ENCODE measurements around the gene IL3. TPM values are rescaled to one million over a fixed set of nuclear protein-coding genes. Genes with fewer than 3 reads are reported as not detected.

The IL3 gene
- total RNA-seq, 1 experiment from 2014 or later, result not detected

DNA sequence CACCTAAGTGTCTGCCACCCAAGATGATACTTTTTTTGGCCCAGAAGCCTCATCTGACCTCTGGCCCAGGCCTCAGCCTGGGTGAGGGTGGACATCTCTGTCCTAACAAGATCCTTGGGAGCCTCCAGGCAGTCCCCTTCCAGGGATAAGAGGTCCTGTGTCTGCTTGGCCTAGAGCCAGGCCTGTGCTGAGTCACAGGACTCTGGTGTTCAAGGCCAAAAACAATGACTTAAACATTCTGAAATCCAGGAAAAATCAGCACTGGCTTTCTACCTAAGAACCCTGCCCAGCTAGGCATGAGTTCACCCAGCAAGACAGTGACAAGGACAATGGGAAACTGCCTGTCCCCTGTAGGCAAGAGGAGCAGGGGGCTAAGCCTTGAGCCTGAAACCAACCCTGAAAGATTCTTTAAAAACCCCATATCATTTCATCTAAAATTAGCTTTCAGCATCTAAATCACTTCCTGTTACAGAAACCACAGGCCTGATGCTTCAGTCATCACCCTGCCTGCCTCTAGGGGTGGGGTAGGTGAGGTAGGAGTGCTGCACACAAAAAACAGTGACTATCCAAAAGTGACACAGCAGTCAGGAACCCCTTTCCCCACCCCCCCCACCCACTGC, 43.0 kb downstream of the IL3 start:
- no peak for TF ChIP-seq SMAD4 (CRISPR knock-in tag; IDR thresholded peaks at IDR 0.05)
- TF ChIP-seq, protein P1, sequence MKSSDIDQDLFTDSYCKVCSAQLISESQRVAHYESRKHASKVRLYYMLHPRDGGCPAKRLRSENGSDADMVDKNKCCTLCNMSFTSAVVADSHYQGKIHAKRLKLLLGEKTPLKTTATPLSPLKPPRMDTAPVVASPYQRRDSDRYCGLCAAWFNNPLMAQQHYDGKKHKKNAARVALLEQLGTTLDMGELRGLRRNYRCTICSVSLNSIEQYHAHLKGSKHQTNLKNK (CRISPR knock-in tag; IDR thresholded peaks at IDR 0.05), result no peak
- Mint-ChIP-seq H3K4me1 (no peaks in the 10 kb centered on the region), H3K27ac (no peak overlapping the region), H3K27me3 (ENCODE audit: low read depth) (no peaks in the 10 kb centered on the region; the same call in 1 of the 2 replicates), H3K9me3 (no peaks in the 10 kb centered on the region), H3K36me3 (no peaks in the 10 kb centered on the region), H3K4me3 (no peak overlapping the region)
- ATAC-seq (no peak), DNase-seq (ENCODE audit: low spot score) (no peak)
- POLR2A ChIA-PET, result no interaction called here
- CTCF ChIA-PET, result no interaction called here

GRCh38 chr5:132103969-132104391, 43.5 kb downstream of the IL3 start:
- H3K27ac Mint-ChIP-seq, result no peak overlapping the region
- H3K9me3 Mint-ChIP-seq, result no peaks in the 10 kb centered on the region
- no peaks in the 10 kb centered on the region; the same call in 1 of the 2 replicates for H3K27me3 Mint-ChIP-seq (ENCODE audit: low read depth)
- DNase-seq (ENCODE audit: low spot score) (no peak), ATAC-seq (no peak)
- H3K4me1 Mint-ChIP-seq, result no peaks in the 10 kb centered on the region
- POLR2A ChIA-PET, result no interaction called here
- CTCF ChIA-PET, result interaction anchor here (0.6 kb wide), 2 partner anchors 10 to 392 kb away, joined by 3 to 6 read pairs; no protein-coding TSS in a partner anchor
- H3K4me3 Mint-ChIP-seq, result no peak overlapping the region
- H3K36me3 Mint-ChIP-seq, result no peaks in the 10 kb centered on the region
- TF ChIP-seq, protein P2, sequence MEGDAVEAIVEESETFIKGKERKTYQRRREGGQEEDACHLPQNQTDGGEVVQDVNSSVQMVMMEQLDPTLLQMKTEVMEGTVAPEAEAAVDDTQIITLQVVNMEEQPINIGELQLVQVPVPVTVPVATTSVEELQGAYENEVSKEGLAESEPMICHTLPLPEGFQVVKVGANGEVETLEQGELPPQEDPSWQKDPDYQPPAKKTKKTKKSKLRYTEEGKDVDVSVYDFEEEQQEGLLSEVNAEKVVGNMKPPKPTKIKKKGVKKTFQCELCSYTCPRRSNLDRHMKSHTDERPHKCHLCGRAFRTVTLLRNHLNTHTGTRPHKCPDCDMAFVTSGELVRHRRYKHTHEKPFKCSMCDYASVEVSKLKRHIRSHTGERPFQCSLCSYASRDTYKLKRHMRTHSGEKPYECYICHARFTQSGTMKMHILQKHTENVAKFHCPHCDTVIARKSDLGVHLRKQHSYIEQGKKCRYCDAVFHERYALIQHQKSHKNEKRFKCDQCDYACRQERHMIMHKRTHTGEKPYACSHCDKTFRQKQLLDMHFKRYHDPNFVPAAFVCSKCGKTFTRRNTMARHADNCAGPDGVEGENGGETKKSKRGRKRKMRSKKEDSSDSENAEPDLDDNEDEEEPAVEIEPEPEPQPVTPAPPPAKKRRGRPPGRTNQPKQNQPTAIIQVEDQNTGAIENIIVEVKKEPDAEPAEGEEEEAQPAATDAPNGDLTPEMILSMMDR (IDR thresholded peaks at IDR 0.05), result no peak
- TF ChIP-seq RELA (CRISPR knock-in tag; IDR thresholded peaks at IDR 0.05; ENCODE audit: borderline replicate concordance) (no peak), JUN (CRISPR knock-in tag; IDR thresholded peaks at IDR 0.05) (no peak), ZNF138 (CRISPR knock-in tag; conservative IDR thresholded peaks at IDR 0.05) (no peak), GRHL2 (CRISPR knock-in tag; IDR thresholded peaks at IDR 0.05; ENCODE audit: insufficient replicate concordance, severe bottlenecking) (no peak), HMGXB4 (CRISPR knock-in tag; IDR thresholded peaks at IDR 0.05) (no peak), GTF2I (CRISPR knock-in tag; conservative IDR thresholded peaks at IDR 0.05) (no peak), ZNF317 (CRISPR knock-in tag; IDR thresholded peaks at IDR 0.05; ENCODE audit: borderline replicate concordance, low read depth) (no peak), AFF4 (CRISPR knock-in tag; IDR thresholded peaks at IDR 0.05; ENCODE audit: borderline replicate concordance) (no peak), CDX4 (CRISPR knock-in tag; IDR thresholded peaks at IDR 0.05; ENCODE audit: borderline replicate concordance) (no peak), NFE2L1 (CRISPR knock-in tag; IDR thresholded peaks at IDR 0.05) (no peak)
- TF ChIP-seq, protein P3, sequence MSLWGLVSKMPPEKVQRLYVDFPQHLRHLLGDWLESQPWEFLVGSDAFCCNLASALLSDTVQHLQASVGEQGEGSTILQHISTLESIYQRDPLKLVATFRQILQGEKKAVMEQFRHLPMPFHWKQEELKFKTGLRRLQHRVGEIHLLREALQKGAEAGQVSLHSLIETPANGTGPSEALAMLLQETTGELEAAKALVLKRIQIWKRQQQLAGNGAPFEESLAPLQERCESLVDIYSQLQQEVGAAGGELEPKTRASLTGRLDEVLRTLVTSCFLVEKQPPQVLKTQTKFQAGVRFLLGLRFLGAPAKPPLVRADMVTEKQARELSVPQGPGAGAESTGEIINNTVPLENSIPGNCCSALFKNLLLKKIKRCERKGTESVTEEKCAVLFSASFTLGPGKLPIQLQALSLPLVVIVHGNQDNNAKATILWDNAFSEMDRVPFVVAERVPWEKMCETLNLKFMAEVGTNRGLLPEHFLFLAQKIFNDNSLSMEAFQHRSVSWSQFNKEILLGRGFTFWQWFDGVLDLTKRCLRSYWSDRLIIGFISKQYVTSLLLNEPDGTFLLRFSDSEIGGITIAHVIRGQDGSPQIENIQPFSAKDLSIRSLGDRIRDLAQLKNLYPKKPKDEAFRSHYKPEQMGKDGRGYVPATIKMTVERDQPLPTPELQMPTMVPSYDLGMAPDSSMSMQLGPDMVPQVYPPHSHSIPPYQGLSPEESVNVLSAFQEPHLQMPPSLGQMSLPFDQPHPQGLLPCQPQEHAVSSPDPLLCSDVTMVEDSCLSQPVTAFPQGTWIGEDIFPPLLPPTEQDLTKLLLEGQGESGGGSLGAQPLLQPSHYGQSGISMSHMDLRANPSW (CRISPR knock-in tag; conservative IDR thresholded peaks at IDR 0.05; ENCODE audit: low read depth), result no peak
- TF ChIP-seq, protein P4, sequence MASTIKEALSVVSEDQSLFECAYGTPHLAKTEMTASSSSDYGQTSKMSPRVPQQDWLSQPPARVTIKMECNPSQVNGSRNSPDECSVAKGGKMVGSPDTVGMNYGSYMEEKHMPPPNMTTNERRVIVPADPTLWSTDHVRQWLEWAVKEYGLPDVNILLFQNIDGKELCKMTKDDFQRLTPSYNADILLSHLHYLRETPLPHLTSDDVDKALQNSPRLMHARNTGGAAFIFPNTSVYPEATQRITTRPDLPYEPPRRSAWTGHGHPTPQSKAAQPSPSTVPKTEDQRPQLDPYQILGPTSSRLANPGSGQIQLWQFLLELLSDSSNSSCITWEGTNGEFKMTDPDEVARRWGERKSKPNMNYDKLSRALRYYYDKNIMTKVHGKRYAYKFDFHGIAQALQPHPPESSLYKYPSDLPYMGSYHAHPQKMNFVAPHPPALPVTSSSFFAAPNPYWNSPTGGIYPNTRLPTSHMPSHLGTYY (CRISPR knock-in tag; IDR thresholded peaks at IDR 0.05), result no peak
- TF ChIP-seq, protein P5, sequence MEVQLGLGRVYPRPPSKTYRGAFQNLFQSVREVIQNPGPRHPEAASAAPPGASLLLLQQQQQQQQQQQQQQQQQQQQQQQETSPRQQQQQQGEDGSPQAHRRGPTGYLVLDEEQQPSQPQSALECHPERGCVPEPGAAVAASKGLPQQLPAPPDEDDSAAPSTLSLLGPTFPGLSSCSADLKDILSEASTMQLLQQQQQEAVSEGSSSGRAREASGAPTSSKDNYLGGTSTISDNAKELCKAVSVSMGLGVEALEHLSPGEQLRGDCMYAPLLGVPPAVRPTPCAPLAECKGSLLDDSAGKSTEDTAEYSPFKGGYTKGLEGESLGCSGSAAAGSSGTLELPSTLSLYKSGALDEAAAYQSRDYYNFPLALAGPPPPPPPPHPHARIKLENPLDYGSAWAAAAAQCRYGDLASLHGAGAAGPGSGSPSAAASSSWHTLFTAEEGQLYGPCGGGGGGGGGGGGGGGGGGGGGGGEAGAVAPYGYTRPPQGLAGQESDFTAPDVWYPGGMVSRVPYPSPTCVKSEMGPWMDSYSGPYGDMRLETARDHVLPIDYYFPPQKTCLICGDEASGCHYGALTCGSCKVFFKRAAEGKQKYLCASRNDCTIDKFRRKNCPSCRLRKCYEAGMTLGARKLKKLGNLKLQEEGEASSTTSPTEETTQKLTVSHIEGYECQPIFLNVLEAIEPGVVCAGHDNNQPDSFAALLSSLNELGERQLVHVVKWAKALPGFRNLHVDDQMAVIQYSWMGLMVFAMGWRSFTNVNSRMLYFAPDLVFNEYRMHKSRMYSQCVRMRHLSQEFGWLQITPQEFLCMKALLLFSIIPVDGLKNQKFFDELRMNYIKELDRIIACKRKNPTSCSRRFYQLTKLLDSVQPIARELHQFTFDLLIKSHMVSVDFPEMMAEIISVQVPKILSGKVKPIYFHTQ (CRISPR knock-in tag; IDR thresholded peaks at IDR 0.05), result no peak

Measured in WTC11 (cell line).